T-cell (primary cell): ENCODE data around the gene CELA3A. TPM values are rescaled to one million over a fixed set of nuclear protein-coding genes. Genes with fewer than 3 reads are reported as not detected.

Source experiments
- ATAC-seq, 4 experiments: fragments of 200-7000 bp in 3 of 4; fragments of 150-1000 bp in 1 of 4; cut with Tn5 transposase; replicated peaks in 1 of 4; 1 replicate in 3 of 4; 2 replicates in 1 of 4; pipeline ENCODE4 v1.10.0; 2021; ENCODE audit warnings: moderate library complexity in 3 of 4, mild to moderate bottlenecking in 2 of 4, moderate number of reproducible peaks in 1 of 4
- CTCF ChIA-PET, 2 donors: fragments of 300-600 bp; sonication (Branson Sonifier 250); formaldehyde crosslinking; loops; one replicate each; lab custom pipeline; 2022; ENCODE audit warnings: antibody characterized with exemption in 2 of 2; lab: Charles Lee
- POLR2A ChIA-PET, 2 donors: fragments of 300-600 bp; sonication (Branson Sonifier 250); formaldehyde crosslinking; loops; one replicate each; lab custom pipeline; 2022; ENCODE audit warnings: antibody characterized with exemption in 2 of 2; lab: Charles Lee
- DNase-seq, 35 experiments: peaks; one replicate each; pipeline versions ENCODE4 v3.0.0 to v3.0.0-alpha.2; 2013 to 2023
- H3K27ac ChIP-seq: one replicate; pipeline ENCODE4 v1.5.1; 2013; ENCODE audit warnings: low read length
- H3K27me3 ChIP-seq, 2 experiments: replicated peaks in 1 of 2; 1 replicate in 1 of 2; 2 replicates in 1 of 2; pipeline versions ENCODE4 v1.6.1 to v1.7.0; 2013; ENCODE audit warnings: low read length in 1 of 2, mixed read lengths in 1 of 2; ENCODE audit not compliant: control insufficient read depth in 2 of 2, insufficient read depth in 2 of 2; ENCODE audit errors: extremely low read depth in 1 of 2
- H3K36me3 ChIP-seq, 2 donors: 1 replicate in 1 of 2; 2 replicates in 1 of 2; pipeline versions ENCODE4 v1.6.1 to v1.7.0; 2013; ENCODE audit warnings: low read length in 1 of 2; ENCODE audit not compliant: control insufficient read depth in 2 of 2, insufficient read depth in 1 of 2; ENCODE audit errors: extremely low read depth in 1 of 2
- H3K4me1 ChIP-seq, 2 experiments: 1 replicate in 1 of 2; 2 replicates in 1 of 2; pipeline versions ENCODE4 v1.6.1 to v1.7.0; 2013; ENCODE audit warnings: low read length in 2 of 2, mixed read lengths in 1 of 2; ENCODE audit not compliant: insufficient read depth in 2 of 2, control insufficient read depth in 1 of 2; ENCODE audit errors: extremely low read depth in 1 of 2
- H3K4me3 ChIP-seq, 2 donors: 1 replicate in 1 of 2; 2 replicates in 1 of 2; pipeline versions ENCODE4 v1.5.1 to v1.7.0; 2013; ENCODE audit warnings: mild to moderate bottlenecking in 2 of 2, low read length in 1 of 2, moderate library complexity in 1 of 2; ENCODE audit not compliant: control insufficient read depth in 1 of 2; ENCODE audit errors: extremely low read depth in 1 of 2
- H3K9me3 ChIP-seq: 2 replicates; pipeline ENCODE4 v1.7.0; 2013
- H3K27ac Mint-ChIP-seq, 2 donors: one replicate each; pipeline ENCODE4 v1.8.0; 2020 to 2021; ENCODE audit warnings: mild to moderate bottlenecking in 2 of 2, mixed read lengths in 2 of 2
- H3K27me3 Mint-ChIP-seq, 2 donors: one replicate each; pipeline ENCODE4 v1.8.0; 2021 to 2022; ENCODE audit warnings: mixed read lengths in 2 of 2
- H3K36me3 Mint-ChIP-seq: one replicate; pipeline ENCODE4 v1.8.0; 2021; ENCODE audit warnings: mixed read lengths
- H3K4me1 Mint-ChIP-seq, 3 donors: one replicate each; pipeline ENCODE4 v1.8.0; 2020 to 2022; ENCODE audit warnings: mixed read lengths in 3 of 3, mild to moderate bottlenecking in 1 of 3
- H3K4me3 Mint-ChIP-seq, 3 donors: one replicate each; pipeline ENCODE4 v1.8.0; 2020 to 2022; ENCODE audit warnings: mild to moderate bottlenecking in 3 of 3, mixed read lengths in 3 of 3, moderate library complexity in 3 of 3
- H3K9me3 Mint-ChIP-seq, 3 donors: one replicate each; pipeline ENCODE4 v1.8.0; 2020 to 2022; ENCODE audit warnings: mixed read lengths in 3 of 3
- WGBS: methylation state at CpG from one replicate; pipeline ENCODE4 v1.1.5; 2013; ENCODE audit warnings: missing lambda C conversion rate; ENCODE audit not compliant: insufficient coverage; 5-methylcytosine and 5-hydroxymethylcytosine counted together
- total RNA-seq, 35 experiments: library from RNA in 6 of 35; stranded (reverse) in 6 of 35; fragments of 120-200 nt in 1 of 35; gene quantifications; one replicate each; pipeline versions ENCODE4 v1.2.1 to v1.2.4 and lab custom pipeline; 2013 to 2026

The CELA3A gene, protein sequence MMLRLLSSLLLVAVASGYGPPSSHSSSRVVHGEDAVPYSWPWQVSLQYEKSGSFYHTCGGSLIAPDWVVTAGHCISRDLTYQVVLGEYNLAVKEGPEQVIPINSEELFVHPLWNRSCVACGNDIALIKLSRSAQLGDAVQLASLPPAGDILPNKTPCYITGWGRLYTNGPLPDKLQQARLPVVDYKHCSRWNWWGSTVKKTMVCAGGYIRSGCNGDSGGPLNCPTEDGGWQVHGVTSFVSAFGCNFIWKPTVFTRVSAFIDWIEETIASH
- 10 to 100 TPM in 3 of 5 donors, not detected in 2; 11.4 to 15.6 (median 13.3) TPM for total RNA-seq
- total RNA-seq (2013) = not detected
- total RNA-seq (lab: John Stamatoyannopoulos, UW) = 0 reads per million in 29 experiments

DNA sequence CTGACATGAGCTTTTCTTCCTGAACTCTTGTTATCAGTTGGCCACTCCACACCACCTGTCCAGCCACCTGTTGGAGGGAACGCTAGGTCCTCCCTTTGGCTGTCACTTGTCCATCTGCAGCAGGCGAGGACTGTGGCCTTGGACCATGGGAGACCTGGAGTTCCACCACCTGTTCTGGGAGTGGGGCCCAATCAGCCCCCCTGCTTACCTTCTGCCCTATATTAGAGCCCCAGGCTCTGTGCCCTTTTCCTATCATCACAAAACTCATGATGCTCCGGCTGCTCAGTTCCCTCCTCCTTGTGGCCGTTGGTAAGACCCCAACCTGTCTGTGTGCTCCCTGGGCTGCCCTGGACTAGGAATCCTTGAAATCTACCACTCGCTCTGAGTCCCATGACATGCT is at the start of gene CELA3A:
Gene CELA3A, plus strand, starts transcription at position 249 of the 400 bp plus-strand sequence. Its CDS starts 18 bp downstream, at position 267.
- H3K4me1 ChIP-seq = no peaks in the 10 kb centered on the region
- Mint-ChIP-seq H3K36me3 (no peaks in the 10 kb centered on the region), H3K27me3 (no peaks in the 10 kb centered on the region), H3K4me3 (no peak within 1 kb of the TSS), H3K9me3 (no peaks in the 10 kb centered on the region), H3K27ac (no peak within 1 kb of the TSS), H3K4me1 (no peaks in the 10 kb centered on the region)
- H3K36me3 ChIP-seq = no peaks in the 10 kb centered on the region
- ChIA-PET CTCF (no interaction called here), POLR2A (no interaction called here)
- H3K27me3 ChIP-seq = no peaks in the 10 kb centered on the region
- WGBS = 86% methylated on average over 4 of the region's 5 CpGs
- no peak within 1 kb of the TSS for H3K4me3 ChIP-seq
- no peak for DNase-seq
- ATAC-seq = no peak
- H3K27ac ChIP-seq = no peak within 1 kb of the TSS
- H3K9me3 ChIP-seq = no peaks in the 10 kb centered on the region

DNA sequence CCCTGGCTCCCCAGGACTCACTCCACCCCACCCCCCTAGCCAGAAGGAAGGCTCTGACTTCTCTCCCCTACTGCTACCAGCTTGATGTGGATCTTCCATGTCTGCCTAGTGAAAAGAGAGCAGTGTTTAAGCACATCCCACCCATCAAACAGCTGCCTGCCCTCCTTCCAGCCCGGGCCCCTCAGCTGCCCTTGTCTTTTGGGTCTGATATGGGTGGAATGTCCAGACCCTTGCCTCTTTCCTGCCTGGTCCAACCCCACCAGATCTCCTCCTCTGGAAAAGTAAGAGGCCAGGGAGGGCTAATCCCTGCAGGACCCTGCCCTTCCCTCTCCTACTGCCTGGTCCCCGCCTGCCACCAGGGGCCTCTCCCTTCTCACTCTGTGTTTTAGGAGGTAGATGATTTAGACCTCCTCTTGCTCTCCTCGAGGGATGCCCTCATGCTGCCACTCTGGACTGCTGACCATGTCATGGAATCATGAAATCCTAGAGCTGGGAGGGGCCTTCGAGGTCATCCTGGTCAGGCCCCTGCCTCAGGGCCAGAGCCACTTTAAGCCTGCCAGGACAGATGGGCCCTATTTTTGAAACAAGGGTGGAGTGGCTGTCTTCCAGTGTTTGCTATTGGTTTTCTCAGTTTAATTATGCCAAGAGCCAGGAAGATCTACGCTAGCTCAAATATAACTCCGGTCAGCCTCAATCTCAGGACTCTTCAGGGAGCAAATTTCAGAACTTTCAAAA is 48.5 kb upstream of the CELA3A start:
- Mint-ChIP-seq H3K4me3 (no peak overlapping the region), H3K4me1 (peaks cover 24 to 29% (median 26%) of the 10 kb centered on the region in 3 donors), H3K36me3 (no peaks in the 10 kb centered on the region), H3K27ac (peak overlapping the region in 1 of 2 donors; percentile 63), H3K9me3 (no peaks in the 10 kb centered on the region), H3K27me3 (no peaks in the 10 kb centered on the region)
- ATAC-seq = no peak
- DNase-seq = no peak
- no peaks in the 10 kb centered on the region for H3K9me3 ChIP-seq
- no peaks in the 10 kb centered on the region for H3K36me3 ChIP-seq
- WGBS = 96% methylated on average over 3 of the region's 6 CpGs
- peaks cover 0 to 16% of the 10 kb centered on the region in 2 experiments for H3K27me3 ChIP-seq
- H3K27ac ChIP-seq = no peak overlapping the region
- ChIA-PET POLR2A (no interaction called here), CTCF (interaction anchor here in 1 of 2 donors (0.6 kb wide), 1 partner anchor 142 kb away, joined by 3 read pairs; no protein-coding TSS in a partner anchor)
- H3K4me1 ChIP-seq = peaks cover 2 to 30% of the 10 kb centered on the region in 2 experiments
- H3K4me3 ChIP-seq = no peak overlapping the region

DNA sequence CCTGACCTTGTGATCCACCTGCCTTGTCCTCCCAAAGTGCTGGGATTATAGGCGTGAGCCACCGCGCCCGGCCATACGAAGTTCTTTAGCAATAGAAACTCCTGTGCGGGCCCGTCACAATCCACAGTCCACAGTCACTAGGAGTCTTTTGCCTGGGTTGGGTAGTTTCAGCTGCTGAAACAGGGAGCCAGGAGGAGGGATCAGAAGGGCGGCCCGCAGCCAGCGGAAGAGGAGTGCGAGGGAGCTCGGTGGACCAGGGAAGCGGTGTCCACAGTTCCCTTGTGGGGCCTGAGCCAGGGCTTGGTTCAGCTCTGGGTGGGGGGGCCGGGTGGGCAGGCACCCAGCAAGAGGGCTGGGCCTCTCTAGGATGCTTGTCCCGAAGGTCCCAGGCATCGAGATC is 46.4 kb upstream of the CELA3A start:
- DNase-seq = no peak
- Histone ChIP-seq H3K4me3 (no peak overlapping the region), H3K4me1 (peaks cover 2 to 37% of the 10 kb centered on the region in 2 experiments), H3K27ac (no peak overlapping the region), H3K9me3 (no peaks in the 10 kb centered on the region), H3K36me3 (no peaks in the 10 kb centered on the region), H3K27me3 (peaks cover 0 to 19% of the 10 kb centered on the region in 2 experiments)
- POLR2A ChIA-PET = interaction anchor here in 1 of 2 donors (0.6 kb wide), 1 partner anchor 395 kb away, joined by 8 read pairs; no protein-coding TSS in a partner anchor
- 88% methylated on average over 14 of the region's 16 CpGs for WGBS
- Mint-ChIP-seq H3K27me3 (peaks cover 0 to 5% of the 10 kb centered on the region in 2 donors), H3K27ac (no peak overlapping the region), H3K4me3 (no peak overlapping the region), H3K9me3 (no peaks in the 10 kb centered on the region), H3K4me1 (peaks cover 33 to 42% (median 37%) of the 10 kb centered on the region in 3 donors), H3K36me3 (no peaks in the 10 kb centered on the region)
- CTCF ChIA-PET = interaction anchor here in 1 of 2 donors (0.7 kb wide), 1 partner anchor 54 kb away, joined by 5 read pairs; no protein-coding TSS in a partner anchor
- ATAC-seq = no peak

DNA sequence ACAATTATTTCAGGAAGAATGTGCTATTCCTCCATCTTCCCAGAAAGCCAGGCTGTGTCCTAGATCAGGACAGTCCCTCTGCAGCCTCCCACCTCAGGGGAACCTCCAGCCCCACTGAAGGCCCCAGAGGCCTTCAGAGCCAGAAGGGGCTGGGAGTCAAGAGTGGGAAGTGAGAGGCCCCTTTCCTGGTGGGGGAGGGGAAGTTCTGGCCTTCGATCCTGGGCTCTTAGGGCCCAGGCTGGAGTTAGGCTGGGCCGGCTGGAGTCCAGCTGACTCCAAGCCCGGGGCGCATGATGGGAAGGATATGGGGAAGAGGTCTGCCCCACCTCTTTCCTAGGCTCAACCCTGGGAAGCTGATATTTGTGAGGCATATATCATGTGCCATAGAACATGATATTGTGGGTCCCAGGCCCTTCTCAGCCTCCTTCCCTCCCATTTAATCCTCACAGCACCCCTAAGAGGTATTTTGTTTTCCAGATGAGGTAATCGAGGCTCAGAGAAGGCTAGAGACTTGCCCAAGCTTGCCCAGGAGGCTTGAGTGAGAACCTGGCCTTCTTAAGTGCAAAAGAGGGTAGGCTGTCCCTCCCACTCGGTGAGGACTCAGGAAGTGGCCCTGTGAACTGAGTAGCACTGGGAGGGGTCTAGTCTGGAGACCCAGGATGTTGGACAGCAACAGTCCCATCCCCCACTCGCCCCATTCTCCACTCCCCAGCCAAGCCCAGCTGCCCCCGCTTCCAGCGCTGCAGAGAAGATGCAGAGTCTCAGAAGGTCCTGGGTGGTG is 45.8 kb upstream of the CELA3A start:
- Histone ChIP-seq H3K36me3 (no peaks in the 10 kb centered on the region), H3K4me3 (no peak overlapping the region), H3K4me1 (peaks cover 2 to 37% of the 10 kb centered on the region in 2 experiments), H3K27ac (peak overlapping the region; percentile 82), H3K27me3 (peaks cover 0 to 19% of the 10 kb centered on the region in 2 experiments), H3K9me3 (no peaks in the 10 kb centered on the region)
- WGBS = 91% methylated on average over 4 of the region's 9 CpGs
- Mint-ChIP-seq H3K4me3 (peak overlapping the region in 2 of 3 donors; percentile 13 to 82), H3K36me3 (no peaks in the 10 kb centered on the region), H3K27ac (peak overlapping the region; percentile 69 to 93), H3K9me3 (no peaks in the 10 kb centered on the region), H3K27me3 (peaks cover 0 to 5% of the 10 kb centered on the region in 2 donors), H3K4me1 (peaks cover 33 to 42% (median 37%) of the 10 kb centered on the region in 3 donors)
- ATAC-seq (no peak), DNase-seq (no peak)
- ChIA-PET CTCF (no interaction called here), POLR2A (interaction anchor here in 1 of 2 donors (0.5 kb wide), 1 partner anchor 273 kb away, joined by 4 read pairs; no protein-coding TSS in a partner anchor)

DNA sequence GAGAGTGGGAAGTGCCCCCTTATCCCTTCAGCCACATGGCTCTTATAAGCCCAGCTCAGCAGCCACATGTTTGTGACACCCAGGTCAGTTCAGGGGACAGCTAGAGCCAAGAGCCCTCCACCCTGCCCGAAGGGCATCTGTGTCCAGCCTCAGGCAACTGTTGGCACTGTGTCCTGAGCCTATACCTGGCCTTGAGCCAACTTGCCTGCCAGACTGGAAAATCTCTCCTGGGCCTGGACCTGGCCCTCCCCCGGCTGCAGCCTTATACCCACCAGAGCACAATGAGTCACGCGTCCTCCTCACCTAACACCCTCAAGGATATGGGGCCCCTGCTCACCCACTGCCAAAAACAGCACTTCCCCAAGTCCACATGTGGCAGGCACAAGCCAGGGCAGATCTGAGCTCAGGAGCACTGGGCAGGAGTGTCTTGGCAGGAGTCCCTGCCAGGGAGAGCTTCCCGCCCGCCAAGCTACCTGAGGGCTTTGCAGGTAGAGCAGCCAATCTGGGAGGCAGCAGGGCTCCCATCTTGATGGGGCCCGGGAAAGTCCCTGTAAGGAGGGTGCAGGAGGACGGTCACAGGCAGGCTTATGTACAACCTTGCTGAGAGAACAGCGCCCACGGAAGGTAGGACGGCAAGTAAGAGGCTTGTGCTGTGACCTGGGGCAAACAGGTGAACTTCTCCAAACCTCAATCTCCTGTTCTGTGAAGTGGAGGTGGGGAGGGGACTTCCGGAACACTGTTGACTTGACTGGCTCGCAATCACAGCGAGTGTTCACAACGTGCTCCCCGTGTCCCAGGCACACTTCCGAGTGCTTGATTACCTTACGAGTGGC is 44.5 kb upstream of the CELA3A start:
- no peaks in the 10 kb centered on the region for H3K36me3 ChIP-seq
- no peaks in the 10 kb centered on the region for H3K9me3 ChIP-seq
- peaks cover 33 to 42% (median 37%) of the 10 kb centered on the region in 3 donors for H3K4me1 Mint-ChIP-seq
- H3K27ac Mint-ChIP-seq = peak overlapping the region; percentile 93 to 94
- WGBS = 46% methylated on average over 13 of the region's 18 CpGs
- peaks cover 0 to 15% of the 10 kb centered on the region in 2 experiments for H3K27me3 ChIP-seq
- ChIA-PET POLR2A (interaction anchor here in 1 of 2 donors (0.5 kb wide), 2 partner anchors 12 to 274 kb away, joined by 3 to 4 read pairs; no protein-coding TSS in a partner anchor), CTCF (no interaction called here)
- peaks cover 0 to 5% of the 10 kb centered on the region in 2 donors for H3K27me3 Mint-ChIP-seq
- H3K4me1 ChIP-seq = peaks cover 2 to 37% of the 10 kb centered on the region in 2 experiments
- H3K4me3 ChIP-seq = peak overlapping the region in 1 of 2 donors; percentile 18
- no peaks in the 10 kb centered on the region for H3K36me3 Mint-ChIP-seq
- DNase-seq (peak; percentile 35 to 85 (median 64)), ATAC-seq (peak; percentile 85 to 97 (median 92))
- H3K4me3 Mint-ChIP-seq = peak overlapping the region; percentile 55 to 82 (median 56)
- H3K9me3 Mint-ChIP-seq = no peaks in the 10 kb centered on the region
- peak overlapping the region; percentile 82 for H3K27ac ChIP-seq
